Right cardiac atrium (tissue), 5 donors: ENCODE results near the gene POLR2E. TPM values are rescaled to one million over a fixed set of nuclear protein-coding genes. Genes with fewer than 3 reads are reported as not detected.

Source experiments
- ATAC-seq, 2 donors: fragments of 200-7000 bp; cut with Tn5 transposase; one replicate each; pipeline versions ENCODE4 v1.8.0 to v1.9.1; 2020; ENCODE audit warnings: moderate library complexity in 2 of 2, mild to moderate bottlenecking in 1 of 2
- DNase-seq, 3 donors: peaks; one replicate each; pipeline ENCODE4 v3.0.0-alpha.2; 2020
- H3K27ac ChIP-seq: one replicate; pipeline ENCODE4 v1.5.1; 2013; ENCODE audit warnings: mild to moderate bottlenecking, low read length, control low read depth, moderate library complexity
- H3K27me3 ChIP-seq: one replicate; pipeline ENCODE4 v1.6.1; 2013; ENCODE audit not compliant: control insufficient read depth, insufficient read depth
- H3K4me1 ChIP-seq: one replicate; pipeline ENCODE4 v1.6.1; 2013; ENCODE audit warnings: low read length; ENCODE audit not compliant: control insufficient read depth, insufficient read depth
- H3K4me3 ChIP-seq: one replicate; pipeline ENCODE4 v1.5.1; 2013; ENCODE audit warnings: low read length, control low read depth
- H3K9me3 ChIP-seq: one replicate; pipeline ENCODE4 v1.6.1; 2013; ENCODE audit warnings: low read length; ENCODE audit not compliant: control insufficient read depth
- WGBS: extraction: QIAGEN DNeasy Blood & Tissue Kit; methylation state at CpG from one replicate; pipeline ENCODE4 v1.1.7; 2013; 5-methylcytosine and 5-hydroxymethylcytosine counted together
- intact Hi-C, 4 donors: fragments of 100-400 bp; cut with DNase I; formaldehyde crosslinking; loops; one replicate each; pipeline versions ENCODE4 v1.11.0 to v1.14.0; 2022 to 2023
- polyA plus RNA-seq: library from polyadenylated mRNA; stranded (reverse); fragments of 200-250 nt; gene quantifications from one replicate; pipeline ENCODE4 v1.2.3, GENCODE V29; 2013
- total RNA-seq, 4 donors: library from RNA; stranded (reverse); fragmentation: NEBNext Ultra II Directional; extraction: Animal tissue kit (Norgen Biotek cat#: 25700); gene quantifications; one replicate each; pipeline ENCODE4 v1.2.1, GENCODE V29; 2021
- donor health status: healthy with polysubstance abuse.
- donor health status: DM: no; HTN: yes; CAD: no.
- donor health status: DM: no; HTN: no; CAD: no.
- donor health status: DM: no; HTN: yes; CAD: no; lungs with severe emphysema.
- donor health status: DM: yes; HTN: yes; CAD: no.

The POLR2E gene
- total and polyA plus RNA-seq, 5 donors = 110 to 179 (median 133) TPM

GRCh38 chr19:1066251-1066747 is 28.9 kb downstream of the POLR2E start:
- WGBS = 27% methylated on average over 17 of the region's 17 CpGs
- Histone ChIP-seq H3K27me3 (no peaks in the 10 kb centered on the region), H3K9me3 (no peaks in the 10 kb centered on the region), H3K27ac (no peak overlapping the region), H3K4me3 (no peak overlapping the region), H3K4me1 (no peaks in the 10 kb centered on the region)
- intact Hi-C loops = no loop called here
- ATAC-seq (no peak), DNase-seq (peak in 2 of 3 donors; percentile 55 to 60)

GRCh38 chr19:1065606-1066109 is 29.5 kb downstream of the POLR2E start:
- WGBS = 62% methylated on average over 17 of the region's 17 CpGs
- no peak for ATAC-seq
- peak in 1 of 3 donors; percentile 53 for DNase-seq
- Histone ChIP-seq H3K27me3 (no peaks in the 10 kb centered on the region), H3K27ac (no peak overlapping the region), H3K4me3 (no peak overlapping the region), H3K4me1 (no peaks in the 10 kb centered on the region), H3K9me3 (no peaks in the 10 kb centered on the region)
- intact Hi-C loops = no loop called here

GRCh38 chr19:1064661-1065605 is 30.2 kb downstream of the POLR2E start:
- no peaks in the 10 kb centered on the region for H3K4me1 ChIP-seq
- 11% methylated on average over 60 of the region's 60 CpGs for WGBS
- intact Hi-C loops = no loop called here
- H3K4me3 ChIP-seq = no peak overlapping the region
- H3K27me3 ChIP-seq = no peaks in the 10 kb centered on the region
- H3K9me3 ChIP-seq = no peaks in the 10 kb centered on the region
- H3K27ac ChIP-seq = no peak overlapping the region
- peak; percentile 72 to 91 (median 88) for DNase-seq
- ATAC-seq = peak; percentile 64 to 70

GRCh38 chr19:1063909-1064660 is 31.1 kb downstream of the POLR2E start:
- no peaks in the 10 kb centered on the region for H3K27me3 ChIP-seq
- peak in 1 of 3 donors; percentile 55 for DNase-seq

GRCh38 chr19:1063030-1063908 is 31.9 kb downstream of the POLR2E start:
- H3K27ac ChIP-seq = no peak overlapping the region
- no peaks in the 10 kb centered on the region for H3K4me1 ChIP-seq
- H3K4me3 ChIP-seq = no peak overlapping the region
- no peak for ATAC-seq
- H3K9me3 ChIP-seq = no peaks in the 10 kb centered on the region
- H3K27me3 ChIP-seq = no peaks in the 10 kb centered on the region
- intact Hi-C loops = no loop called here
- WGBS = 92% methylated on average over 37 of the region's 37 CpGs
- DNase-seq = peak in 2 of 3 donors; percentile 56 to 61

More at GRCh38 chr19:1063909-1064660, 31.1 kb downstream of the POLR2E start:
- no peaks in the 10 kb centered on the region for H3K4me1 ChIP-seq
- intact Hi-C loops = no loop called here
- H3K4me3 ChIP-seq = no peak overlapping the region
- H3K9me3 ChIP-seq = no peaks in the 10 kb centered on the region
- H3K27ac ChIP-seq = no peak overlapping the region
- 83% methylated on average over 37 of the region's 37 CpGs for WGBS
- ATAC-seq = no peak

- H3K4me3 ChIP-seq = no peak overlapping the region
- no peaks in the 10 kb centered on the region for H3K27me3 ChIP-seq
- peak in 1 of 3 donors; percentile 37 for DNase-seq
- intact Hi-C loops = no loop called here
- no peaks in the 10 kb centered on the region for H3K4me1 ChIP-seq
- peaks cover 2% of the 10 kb centered on the region for H3K9me3 ChIP-seq
- 87% methylated on average over 17 of the region's 17 CpGs for WGBS
- no peak for ATAC-seq
- H3K27ac ChIP-seq = no peak overlapping the region
These were observed 32.7 kb downstream of the POLR2E start for GRCh38 chr19:1062387-1063029.

- no peaks in the 10 kb centered on the region for H3K27me3 ChIP-seq
- peak in 1 of 3 donors; percentile 45 for DNase-seq
- intact Hi-C loops = no loop called here
- H3K9me3 ChIP-seq = peaks cover 5% of the 10 kb centered on the region
- ATAC-seq = no peak
- no peak overlapping the region for H3K4me3 ChIP-seq
- no peak overlapping the region for H3K27ac ChIP-seq
- 94% methylated on average over 20 of the region's 20 CpGs for WGBS
- H3K4me1 ChIP-seq = no peaks in the 10 kb centered on the region
These were observed 33.2 kb downstream of the POLR2E start for GRCh38 chr19:1061987-1062386.

- no peak overlapping the region for H3K4me3 ChIP-seq
- 91% methylated on average over 5 of the region's 5 CpGs for WGBS
- H3K27ac ChIP-seq = no peak overlapping the region
- no peak for DNase-seq
- intact Hi-C loops = no loop called here
- H3K27me3 ChIP-seq = no peaks in the 10 kb centered on the region
- no peaks in the 10 kb centered on the region for H3K4me1 ChIP-seq
- ATAC-seq = no peak
- peaks cover 5% of the 10 kb centered on the region for H3K9me3 ChIP-seq
These were observed 34.5 kb downstream of the POLR2E start for GRCh38 chr19:1060689-1061088.

- ATAC-seq (no peak), DNase-seq (no peak)
- Histone ChIP-seq H3K27ac (no peak overlapping the region), H3K4me3 (no peak overlapping the region), H3K27me3 (no peaks in the 10 kb centered on the region), H3K9me3 (peaks cover 5% of the 10 kb centered on the region), H3K4me1 (no peaks in the 10 kb centered on the region)
- intact Hi-C loops = no loop called here
- WGBS = 95% methylated on average over 5 of the region's 5 CpGs
These were observed 37.1 kb downstream of the POLR2E start for GRCh38 chr19:1058112-1058511.
